OCI-LY1 (cell line): ENCODE results near the gene CELF4.

ENCODE experiments used
- EZH2 ChIP-seq: fragments of 200-600 bp; sonication (generic), shearing (Covaris generic); IDR thresholded peaks from 2 replicates; pipeline ENCODE4 v1.8.0; 2017; ENCODE audit warnings: borderline replicate concordance, mixed run types, mild to moderate bottlenecking, antibody characterized with exemption, low read length, moderate library complexity, mixed read lengths
- TF ChIP-seq, protein P1 (sequence below): fragments of 200-600 bp; sonication (generic), shearing (Covaris generic); IDR thresholded peaks from 2 replicates; pipeline ENCODE4 v1.5.1; 2017; ENCODE audit warnings: mild to moderate bottlenecking, antibody characterized with exemption, low read length, moderate library complexity, mixed read lengths

DNA sequence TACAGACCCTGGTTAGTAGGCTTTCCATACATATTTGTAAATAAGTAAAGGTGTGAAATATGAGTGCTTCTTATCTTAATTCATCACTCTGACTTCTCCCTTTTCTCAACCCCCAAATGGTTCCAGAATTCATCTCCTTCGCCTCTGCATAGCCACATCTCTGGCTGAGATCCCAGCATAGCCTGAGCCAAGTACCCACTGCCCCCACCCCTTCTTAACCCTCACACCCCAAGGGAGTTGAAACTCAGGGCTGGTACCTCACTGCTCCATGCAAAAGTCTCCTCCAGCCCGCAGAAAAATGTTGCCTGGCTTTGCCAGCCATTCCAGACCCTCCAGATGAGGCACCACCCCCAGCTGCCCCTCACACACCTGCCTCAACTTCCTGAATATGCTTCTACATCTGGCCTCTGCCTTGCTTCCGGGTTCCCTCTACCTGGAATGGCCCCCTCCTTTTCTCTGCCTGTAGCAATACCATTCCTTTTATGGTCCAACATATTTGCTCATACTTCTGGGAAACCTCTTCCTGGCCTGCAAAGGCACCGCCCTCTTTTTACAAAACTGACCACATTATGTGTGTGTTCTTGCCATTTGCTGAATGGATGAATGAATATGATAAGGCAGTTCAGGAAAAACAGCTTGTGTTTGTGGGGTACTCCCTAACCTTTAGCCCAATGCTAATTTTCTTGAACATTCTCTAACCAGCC lies 112.8 kb downstream of the CELF4 start:
- TF ChIP-seq, protein P1, sequence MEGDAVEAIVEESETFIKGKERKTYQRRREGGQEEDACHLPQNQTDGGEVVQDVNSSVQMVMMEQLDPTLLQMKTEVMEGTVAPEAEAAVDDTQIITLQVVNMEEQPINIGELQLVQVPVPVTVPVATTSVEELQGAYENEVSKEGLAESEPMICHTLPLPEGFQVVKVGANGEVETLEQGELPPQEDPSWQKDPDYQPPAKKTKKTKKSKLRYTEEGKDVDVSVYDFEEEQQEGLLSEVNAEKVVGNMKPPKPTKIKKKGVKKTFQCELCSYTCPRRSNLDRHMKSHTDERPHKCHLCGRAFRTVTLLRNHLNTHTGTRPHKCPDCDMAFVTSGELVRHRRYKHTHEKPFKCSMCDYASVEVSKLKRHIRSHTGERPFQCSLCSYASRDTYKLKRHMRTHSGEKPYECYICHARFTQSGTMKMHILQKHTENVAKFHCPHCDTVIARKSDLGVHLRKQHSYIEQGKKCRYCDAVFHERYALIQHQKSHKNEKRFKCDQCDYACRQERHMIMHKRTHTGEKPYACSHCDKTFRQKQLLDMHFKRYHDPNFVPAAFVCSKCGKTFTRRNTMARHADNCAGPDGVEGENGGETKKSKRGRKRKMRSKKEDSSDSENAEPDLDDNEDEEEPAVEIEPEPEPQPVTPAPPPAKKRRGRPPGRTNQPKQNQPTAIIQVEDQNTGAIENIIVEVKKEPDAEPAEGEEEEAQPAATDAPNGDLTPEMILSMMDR = no peak
- TF ChIP-seq EZH2 = no peak
